Endothelial cell of umbilical vein (primary cell): Measurements from ENCODE around the gene BORCS6. TPM values are rescaled to one million over a fixed set of nuclear protein-coding genes. Genes with fewer than 3 reads are reported as not detected.
A peak's percentile ranks its signal among the peaks of the same experiment; 100 is the strongest.

Experiments used
- BruUV-seq: library from RNA; stranded (reverse); fragments of 400-500 nt; replicated peaks from 2 replicates; lab custom pipeline; 2021; lab: Mats Ljungman, UMichigan
- CTCF ChIA-PET: fragments of 300-600, 350-600 bp; sonication (Branson Sonifier 250); formaldehyde crosslinking; loops from one replicate; lab custom pipeline; 2021; ENCODE audit warnings: antibody characterized with exemption, inconsistent platforms; lab: Charles Lee
- POLR2A ChIA-PET: fragments of 300-600, 350-600 bp; sonication (Branson Sonifier 250); formaldehyde crosslinking; loops from one replicate; lab custom pipeline; 2021; ENCODE audit warnings: antibody characterized with exemption, inconsistent platforms; lab: Charles Lee
- DNase-seq: peaks from one replicate; pipeline ENCODE4 v3.0.0-alpha.2; 2011; ENCODE audit warnings: low read depth, low spot score
- FAIRE-seq: peaks from 2 replicates; lab custom pipeline; 2011; peaks lifted over from hg19 to GRCh38; lab: Jason Lieb, UNC
- H2AFZ ChIP-seq: 2 replicates; pipeline ENCODE4 v1.6.0; 2012; ENCODE audit warnings: low read depth, low read length, control low read depth, inconsistent platforms
- H3K27ac ChIP-seq: 2 replicates; pipeline ENCODE4 v1.5.1; 2011; ENCODE audit warnings: low read depth, mild to moderate bottlenecking, control low read depth, low read length, moderate library complexity; ENCODE audit not compliant: insufficient read depth
- H3K27me3 ChIP-seq, 2 experiments: 2 replicates each; pipeline versions ENCODE4 v1.6.0 to v1.6.1; 2011; ENCODE audit warnings: low read length in 2 of 2, mixed read lengths in 1 of 2; ENCODE audit not compliant: control insufficient read depth in 2 of 2, insufficient read depth in 2 of 2
- H3K36me3 ChIP-seq, 2 experiments: 2 replicates in 1 of 2; 3 replicates in 1 of 2; pipeline ENCODE4 v1.5.1; 2011; ENCODE audit warnings: low read length in 2 of 2, mild to moderate bottlenecking in 1 of 2, moderate library complexity in 1 of 2; ENCODE audit not compliant: control insufficient read depth in 2 of 2, insufficient read depth in 2 of 2; ENCODE audit errors: extremely low read depth in 1 of 2
- H3K4me1 ChIP-seq: 3 replicates; pipeline ENCODE4 v1.5.1; 2011; ENCODE audit warnings: mild to moderate bottlenecking, low read length; ENCODE audit not compliant: control insufficient read depth, insufficient read depth; ENCODE audit errors: extremely low read depth
- H3K4me2 ChIP-seq: 2 replicates; pipeline ENCODE4 v1.6.1; 2011; ENCODE audit warnings: low read length, control low read depth, mixed read lengths; ENCODE audit not compliant: insufficient read depth
- H3K4me3 ChIP-seq, 3 experiments: fragments of 200-600 bp in 1 of 3; sonication (generic), shearing (Covaris generic) in 1 of 3; replicated peaks in 1 of 3; 2 replicates each; pipeline ENCODE4 v1.5.1; 2011 to 2016; ENCODE audit warnings: control low read depth in 3 of 3, low read length in 3 of 3, mild to moderate bottlenecking in 2 of 3, inconsistent platforms in 1 of 3, low read depth in 1 of 3, moderate library complexity in 1 of 3; ENCODE audit not compliant: insufficient read depth in 1 of 3
- H3K79me2 ChIP-seq: 2 replicates; pipeline ENCODE4 v1.6.0; 2012; ENCODE audit warnings: low read length, inconsistent platforms; ENCODE audit not compliant: control insufficient read depth, insufficient read depth
- H3K9ac ChIP-seq: replicated peaks from 2 replicates; pipeline ENCODE3; 2011; ENCODE audit warnings: low read length, control low read depth; ENCODE audit not compliant: insufficient read depth; ENCODE audit errors: extremely low read depth
- H3K9me1 ChIP-seq: replicated peaks from 3 replicates; pipeline ENCODE4 v1.6.0; 2011; ENCODE audit warnings: mild to moderate bottlenecking, low read length; ENCODE audit not compliant: control insufficient read depth, insufficient read depth; ENCODE audit errors: extremely low read depth
- H3K9me3 ChIP-seq: replicated peaks from 2 replicates; pipeline ENCODE4 v1.5.1; 2012; ENCODE audit warnings: low read length, inconsistent platforms; ENCODE audit not compliant: control insufficient read depth, insufficient read depth
- H4K20me1 ChIP-seq: replicated peaks from 2 replicates; pipeline ENCODE3; 2011; ENCODE audit warnings: mild to moderate bottlenecking, low read length; ENCODE audit not compliant: control insufficient read depth, insufficient read depth; ENCODE audit errors: extremely low read depth
- EZH2 ChIP-seq: IDR thresholded peaks from 2 replicates; pipeline ENCODE4 v1.6.1; 2012; ENCODE audit warnings: borderline replicate concordance, low read depth, mild to moderate bottlenecking, moderate library complexity, low read length, inconsistent platforms; ENCODE audit not compliant: severe bottlenecking
- FOS ChIP-seq: IDR thresholded peaks from 2 replicates; pipeline ENCODE4 v1.6.1; 2011; ENCODE audit warnings: mild to moderate bottlenecking, low read length, moderate library complexity, borderline replicate concordance; ENCODE audit not compliant: insufficient read depth
- GATA2 ChIP-seq: IDR thresholded peaks from 2 replicates; pipeline ENCODE4 v1.7.0; 2011; ENCODE audit warnings: low read depth, mild to moderate bottlenecking, moderate library complexity, mixed read lengths, low read length; ENCODE audit not compliant: insufficient read length, insufficient read depth
- JUN ChIP-seq: IDR thresholded peaks from 2 replicates; pipeline ENCODE4 v1.6.1; 2011; ENCODE audit warnings: borderline replicate concordance, low read depth; ENCODE audit not compliant: insufficient read length, insufficient read depth
- MAX ChIP-seq: IDR thresholded peaks from 2 replicates; pipeline ENCODE4 v1.6.1; 2011; ENCODE audit not compliant: insufficient read depth, insufficient read length
- MYC ChIP-seq: IDR thresholded peaks from one replicate; pipeline ENCODE4 v1.6.1; 2011; ENCODE audit warnings: mild to moderate bottlenecking, low read depth, low read length
- POLR2A ChIP-seq: IDR thresholded peaks from 2 replicates; pipeline ENCODE4 v1.6.1; 2012; ENCODE audit warnings: low read depth, mild to moderate bottlenecking, control low read depth, low read length
- POLR2AphosphoS5 ChIP-seq: IDR thresholded peaks from 2 replicates; pipeline ENCODE4 v1.6.1; 2012; ENCODE audit warnings: low read depth, mild to moderate bottlenecking, control low read depth, low read length, moderate library complexity; ENCODE audit not compliant: insufficient read depth
- dilution Hi-C: fragments of 300-500 bp; cut with MboI; formaldehyde crosslinking; loops from one replicate; pipeline ENCODE4 v1.15.0; 2019; ENCODE audit warnings: low sequenced_read_pairs; ENCODE audit not compliant: extremely low pct_ligation_motif_present
- intact Hi-C: fragments of 100-400 bp; cut with micrococcal nuclease; formaldehyde crosslinking; loops from one replicate; pipeline ENCODE4 v1.10.0; 2022
- polyA plus RNA-seq, 4 experiments: library from polyadenylated mRNA; depleted of rRNA in 3 of 4; stranded (reverse) in 3 of 4; unstranded in 1 of 4; fragments of >200 nt; gene quantifications; 2 replicates each; pipeline versions ENCODE4 v1.2.1 to v1.2.3, GENCODE V29; 2011 to 2012; ENCODE audit warnings: missing spikeins in 1 of 4
- total RNA-seq: library from RNA; stranded (reverse); gene quantifications from 2 replicates; pipeline ENCODE4 v1.2.3, GENCODE V29; 2021
- TF ChIP-seq, protein P1 (sequence below), 2 donors: IDR thresholded peaks; 1 replicate in 1 of 2; 2 replicates in 1 of 2; pipeline ENCODE4 v1.5.1; 2011; ENCODE audit warnings: low read length in 2 of 2, mild to moderate bottlenecking in 2 of 2, moderate library complexity in 2 of 2, control low read depth in 1 of 2, inconsistent platforms in 1 of 2, low read depth in 1 of 2; ENCODE audit not compliant: insufficient read depth in 1 of 2; ENCODE audit errors: extremely low read depth in 1 of 2

The BORCS6 gene
- total and polyA plus RNA-seq, 2 donors (not counting 3 experiments of a cell fraction or from before 2014, with no cell fraction given) = 8.0 to 9.0 TPM

DNA sequence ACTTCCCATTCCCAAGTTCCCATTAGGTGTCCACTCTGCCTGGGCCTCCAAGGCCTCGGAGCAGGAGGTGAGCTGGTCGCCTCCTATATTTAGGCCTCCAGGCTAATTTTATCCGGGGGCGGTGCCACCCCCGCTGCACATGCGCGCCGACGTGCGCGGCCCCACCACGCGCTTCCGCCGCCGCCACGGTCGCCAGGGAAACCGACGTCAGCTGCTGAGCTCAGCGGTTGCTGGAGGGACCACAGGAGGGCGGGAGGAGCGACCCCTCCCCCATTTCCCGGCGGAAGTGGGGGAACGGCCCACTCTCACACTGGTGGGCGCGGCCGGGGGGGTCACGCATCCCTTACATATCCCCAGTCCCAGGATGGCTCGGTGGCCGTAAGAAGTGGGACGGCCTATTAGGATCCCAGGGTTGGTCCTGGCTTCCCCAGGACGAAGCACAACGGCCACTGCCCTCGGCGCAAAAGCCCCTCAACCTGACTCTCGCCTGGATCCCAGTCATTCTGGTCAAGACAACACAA lies 38.8 kb downstream of the BORCS6 start:
- CTCF ChIA-PET = interaction anchor here (0.9 to 3.6 kb wide), 4 partner anchors 10 to 57 kb away, joined by 4 to 28 read pairs (median 4); no protein-coding TSS in a partner anchor
- DNase-seq (peak; percentile 92), FAIRE-seq (peak; percentile 84)
- Histone ChIP-seq H3K4me3 (peak overlapping the region; percentile 67 to 83 (median 69)), H3K4me1 (peaks cover 43% of the 10 kb centered on the region), H3K79me2 (peaks cover 5% of the 10 kb centered on the region), H3K4me2 (peak overlapping the region; percentile 82), H3K27me3 (no peaks in the 10 kb centered on the region), H3K36me3 (peaks cover 2 to 37% of the 10 kb centered on the region in 2 experiments), H4K20me1 (no peaks in the 10 kb centered on the region), H3K9me3 (no peaks in the 10 kb centered on the region), H3K9ac (peak overlapping the region; percentile 96), H2AFZ (no peak overlapping the region), H3K27ac (peak overlapping the region; percentile 99), H3K9me1 (no peaks in the 10 kb centered on the region)
- dilution Hi-C loops (no loop called here), intact Hi-C loops (loop anchor here (1.0 kb wide), 1 partner anchor 12 kb away; no protein-coding TSS in a partner anchor)
- POLR2A ChIA-PET = interaction anchor here (1.1 kb wide), 1 partner anchor 22 kb away, joined by 9 read pairs; no protein-coding TSS in a partner anchor
- peak; percentile 65 for TF ChIP-seq MAX
- TF ChIP-seq POLR2AphosphoS5 = no peak
- BruUV-seq = no TSS peak

GRCh38 chr17:8150194-8151119 lies 39.5 kb downstream of the BORCS6 start:
- peaks cover 2 to 44% of the 10 kb centered on the region in 2 experiments for H3K36me3 ChIP-seq
- no peak for TF ChIP-seq POLR2AphosphoS5
- TF ChIP-seq EZH2 = no peak
- TF ChIP-seq MYC = no peak
- no peak for TF ChIP-seq GATA2
- TF ChIP-seq, protein P1, sequence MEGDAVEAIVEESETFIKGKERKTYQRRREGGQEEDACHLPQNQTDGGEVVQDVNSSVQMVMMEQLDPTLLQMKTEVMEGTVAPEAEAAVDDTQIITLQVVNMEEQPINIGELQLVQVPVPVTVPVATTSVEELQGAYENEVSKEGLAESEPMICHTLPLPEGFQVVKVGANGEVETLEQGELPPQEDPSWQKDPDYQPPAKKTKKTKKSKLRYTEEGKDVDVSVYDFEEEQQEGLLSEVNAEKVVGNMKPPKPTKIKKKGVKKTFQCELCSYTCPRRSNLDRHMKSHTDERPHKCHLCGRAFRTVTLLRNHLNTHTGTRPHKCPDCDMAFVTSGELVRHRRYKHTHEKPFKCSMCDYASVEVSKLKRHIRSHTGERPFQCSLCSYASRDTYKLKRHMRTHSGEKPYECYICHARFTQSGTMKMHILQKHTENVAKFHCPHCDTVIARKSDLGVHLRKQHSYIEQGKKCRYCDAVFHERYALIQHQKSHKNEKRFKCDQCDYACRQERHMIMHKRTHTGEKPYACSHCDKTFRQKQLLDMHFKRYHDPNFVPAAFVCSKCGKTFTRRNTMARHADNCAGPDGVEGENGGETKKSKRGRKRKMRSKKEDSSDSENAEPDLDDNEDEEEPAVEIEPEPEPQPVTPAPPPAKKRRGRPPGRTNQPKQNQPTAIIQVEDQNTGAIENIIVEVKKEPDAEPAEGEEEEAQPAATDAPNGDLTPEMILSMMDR (IDR thresholded peaks at IDR 0.05; ENCODE audit: extremely low read depth in 1 of 2, insufficient read depth in 1 of 2, low read depth in 1 of 2, low read length in 2 of 2) = no peak
- no peak for TF ChIP-seq MAX
- TF ChIP-seq JUN = no peak
- TF ChIP-seq POLR2A = no peak
- TF ChIP-seq FOS = no peak
- no peaks in the 10 kb centered on the region for H4K20me1 ChIP-seq
- H3K9me3 ChIP-seq = no peaks in the 10 kb centered on the region
- ChIA-PET POLR2A (interaction anchor here (1.1 kb wide), 1 partner anchor 23 kb away, joined by 9 read pairs; no protein-coding TSS in a partner anchor), CTCF (interaction anchor here (0.9 to 3.6 kb wide), 4 partner anchors 10 to 56 kb away, joined by 4 to 28 read pairs (median 4); no protein-coding TSS in a partner anchor)
- H3K4me1 ChIP-seq = peaks cover 38% of the 10 kb centered on the region
- no peaks in the 10 kb centered on the region for H3K9me1 ChIP-seq
- intact Hi-C loops (loop anchor here (1.0 kb wide), 1 partner anchor 11 kb away; no protein-coding TSS in a partner anchor), dilution Hi-C loops (no loop called here)
- FAIRE-seq (no peak), DNase-seq (no peak)
- H3K27me3 ChIP-seq = no peaks in the 10 kb centered on the region
- H3K4me3 ChIP-seq = no peak overlapping the region
- H3K27ac ChIP-seq = peak overlapping the region; percentile 99
- peak overlapping the region; percentile 53 for H3K9ac ChIP-seq
- H3K4me2 ChIP-seq = peak overlapping the region; percentile 53
- BruUV-seq = no TSS peak
- H3K79me2 ChIP-seq = peaks cover 5% of the 10 kb centered on the region
- H2AFZ ChIP-seq = no peak overlapping the region
